Astrocyte (in vitro differentiated cells and primary cell): ENCODE data around the gene PALB2. TPM values are rescaled to one million over a fixed set of nuclear protein-coding genes. Genes with fewer than 3 reads are reported as not detected.

Experiments
- DNase-seq: peaks from one replicate; pipeline ENCODE4 v3.0.0-alpha.2; 2010; ENCODE audit warnings: low read depth
- FAIRE-seq: peaks from 2 replicates; lab custom pipeline; 2011; peaks lifted over from hg19 to GRCh38; lab: Jason Lieb, UNC
- H2AFZ ChIP-seq: 2 replicates; pipeline ENCODE4 v1.6.0; 2012; ENCODE audit warnings: low read depth, low read length, inconsistent platforms
- H3K27ac ChIP-seq: 2 replicates; pipeline ENCODE4 v1.5.1; 2011; ENCODE audit warnings: low read depth, low read length, inconsistent platforms
- H3K27me3 ChIP-seq: 2 replicates; pipeline ENCODE4 v1.6.0; 2011; ENCODE audit warnings: low read length, inconsistent platforms; ENCODE audit not compliant: insufficient read depth
- H3K36me3 ChIP-seq: 2 replicates; pipeline ENCODE4 v1.5.1; 2011; ENCODE audit warnings: low read length, inconsistent platforms; ENCODE audit not compliant: insufficient read depth
- H3K4me1 ChIP-seq: 2 replicates; pipeline ENCODE4 v1.5.1; 2011; ENCODE audit warnings: low read length, inconsistent platforms; ENCODE audit not compliant: insufficient read depth
- H3K4me2 ChIP-seq: 2 replicates; pipeline ENCODE4 v1.6.0; 2012; ENCODE audit warnings: low read length, inconsistent platforms
- H3K4me3 ChIP-seq: 2 replicates; pipeline ENCODE4 v1.5.1; 2011; ENCODE audit warnings: low read depth, mild to moderate bottlenecking, low read length, inconsistent platforms; ENCODE audit not compliant: insufficient read depth
- H3K79me2 ChIP-seq: 2 replicates; pipeline ENCODE4 v1.6.0; 2012; ENCODE audit warnings: mild to moderate bottlenecking, low read length, inconsistent platforms; ENCODE audit not compliant: insufficient read depth
- H3K9ac ChIP-seq: 2 replicates; pipeline ENCODE4 v1.6.0; 2012; ENCODE audit warnings: mild to moderate bottlenecking, low read length, inconsistent platforms
- H3K9me3 ChIP-seq: 2 replicates; pipeline ENCODE4 v1.5.1; 2012; ENCODE audit warnings: low read depth, mild to moderate bottlenecking, low read length, inconsistent platforms; ENCODE audit not compliant: insufficient read depth
- H4K20me1 ChIP-seq: 2 replicates; pipeline ENCODE4 v1.6.0; 2012; ENCODE audit warnings: low read length, inconsistent platforms; ENCODE audit not compliant: insufficient read depth
- H3K27ac Mint-ChIP-seq: one replicate; pipeline ENCODE4 v1.8.0; 2021; ENCODE audit warnings: mild to moderate bottlenecking, mixed read lengths; ENCODE audit not compliant: unreplicated experiment
- H3K27me3 Mint-ChIP-seq: one replicate; pipeline ENCODE4 v1.8.0; 2021; ENCODE audit warnings: low read depth, mixed read lengths; ENCODE audit not compliant: unreplicated experiment
- H3K36me3 Mint-ChIP-seq: one replicate; pipeline ENCODE4 v1.8.0; 2021; ENCODE audit warnings: low read depth, mixed read lengths; ENCODE audit not compliant: unreplicated experiment
- H3K4me1 Mint-ChIP-seq: one replicate; pipeline ENCODE4 v1.8.0; 2021; ENCODE audit warnings: low read depth, mixed read lengths; ENCODE audit not compliant: unreplicated experiment
- H3K4me3 Mint-ChIP-seq: one replicate; pipeline ENCODE4 v1.8.0; 2021; ENCODE audit warnings: mild to moderate bottlenecking, moderate library complexity, mixed read lengths; ENCODE audit not compliant: unreplicated experiment
- H3K9me3 Mint-ChIP-seq: one replicate; pipeline ENCODE4 v1.8.0; 2021; ENCODE audit warnings: mild to moderate bottlenecking, mixed read lengths; ENCODE audit not compliant: unreplicated experiment
- CTCF ChIP-seq: IDR thresholded peaks from 2 replicates; pipeline ENCODE4 v1.5.1; 2011; ENCODE audit warnings: low read depth, mild to moderate bottlenecking, inconsistent platforms, low read length, moderate library complexity; ENCODE audit not compliant: insufficient read depth
- EZH2 ChIP-seq: IDR thresholded peaks from 2 replicates; pipeline ENCODE4 v1.6.1; 2012; ENCODE audit warnings: mild to moderate bottlenecking, low read length, inconsistent platforms; ENCODE audit not compliant: insufficient read depth
- total RNA-seq: library from RNA; stranded (reverse); gene quantifications from 2 replicates; pipeline ENCODE4 v1.2.1, GENCODE V29; 2021

PALB2 gene
- total RNA-seq, 1 donor from 2014 or later, result 12.8 TPM

GRCh38 chr16:23687034-23687808 lies 46.1 kb upstream of the PALB2 start:
- Histone ChIP-seq H3K27me3 (no peaks in the 10 kb centered on the region), H3K36me3 (peaks cover 61% of the 10 kb centered on the region), H3K4me3 (no peak overlapping the region), H3K9ac (no peak overlapping the region), H3K27ac (no peak overlapping the region), H3K4me1 (no peaks in the 10 kb centered on the region), H3K9me3 (no peaks in the 10 kb centered on the region), H3K4me2 (no peak overlapping the region), H3K79me2 (peaks cover 36% of the 10 kb centered on the region), H4K20me1 (peaks cover 27% of the 10 kb centered on the region), H2AFZ (no peak overlapping the region)
- Mint-ChIP-seq H3K36me3 (peaks cover 19% of the 10 kb centered on the region), H3K27me3 (no peaks in the 10 kb centered on the region), H3K9me3 (no peaks in the 10 kb centered on the region), H3K27ac (no peak overlapping the region), H3K4me1 (no peaks in the 10 kb centered on the region), H3K4me3 (no peak overlapping the region)
- DNase-seq (no peak), FAIRE-seq (no peak)
- TF ChIP-seq CTCF (no peak), EZH2 (no peak)

DNA sequence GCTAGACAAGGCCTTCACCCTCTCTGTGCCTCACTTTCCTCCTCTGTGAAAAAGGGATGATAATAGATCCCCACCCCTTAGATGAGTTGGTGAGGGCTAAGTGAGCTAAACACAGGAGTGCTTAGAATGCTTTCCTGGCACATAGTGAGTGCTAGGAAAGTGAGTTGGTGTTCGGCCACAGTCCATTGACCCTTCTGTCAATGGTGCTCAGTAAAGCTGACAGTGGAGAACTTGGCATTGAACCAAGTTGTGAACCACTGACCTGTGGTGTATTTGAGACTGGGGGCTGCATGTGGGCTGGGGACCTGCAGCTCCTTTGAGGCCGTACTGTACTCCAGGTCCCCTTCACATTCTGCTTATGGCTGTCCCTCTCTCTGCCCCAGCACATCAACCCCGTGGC lies 42.4 kb upstream of the PALB2 start:
- H3K36me3 ChIP-seq, result peaks cover 47% of the 10 kb centered on the region
- DNase-seq (no peak), FAIRE-seq (no peak)
- H3K4me3 ChIP-seq, result no peak overlapping the region
- H3K27me3 ChIP-seq, result no peaks in the 10 kb centered on the region
- no peaks in the 10 kb centered on the region for H3K9me3 ChIP-seq
- H2AFZ ChIP-seq, result no peak overlapping the region
- peaks cover 17% of the 10 kb centered on the region for H3K36me3 Mint-ChIP-seq
- H3K9ac ChIP-seq, result no peak overlapping the region
- peaks cover 9% of the 10 kb centered on the region for H3K4me1 Mint-ChIP-seq
- H3K79me2 ChIP-seq, result peaks cover 72% of the 10 kb centered on the region
- no peak overlapping the region for H3K27ac Mint-ChIP-seq
- H3K4me3 Mint-ChIP-seq, result no peak overlapping the region
- no peak overlapping the region for H3K4me2 ChIP-seq
- peaks cover 59% of the 10 kb centered on the region for H4K20me1 ChIP-seq
- TF ChIP-seq CTCF (no peak), EZH2 (no peak)
- no peaks in the 10 kb centered on the region for H3K9me3 Mint-ChIP-seq
- H3K4me1 ChIP-seq, result peaks cover 19% of the 10 kb centered on the region
- H3K27ac ChIP-seq, result no peak overlapping the region
- H3K27me3 Mint-ChIP-seq, result no peaks in the 10 kb centered on the region

DNA sequence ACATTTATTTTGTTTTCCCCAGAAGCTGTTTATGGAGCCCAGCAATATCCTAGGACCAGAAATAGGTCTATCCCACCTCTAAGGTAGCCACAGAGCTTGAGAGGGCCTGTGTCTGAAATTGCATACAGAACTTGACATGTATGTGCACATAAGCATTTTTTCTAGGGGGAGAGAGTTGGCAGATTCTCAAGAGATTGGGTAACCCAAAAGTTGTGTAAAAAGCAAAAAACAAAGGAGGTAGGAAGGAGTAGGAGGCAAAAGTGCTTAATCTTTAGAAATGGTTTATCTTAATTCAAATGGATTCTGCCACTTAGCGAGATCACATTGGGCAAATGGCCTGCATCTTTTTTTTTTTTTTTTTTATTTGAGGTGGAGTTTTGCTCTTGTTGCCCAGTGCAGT lies 41.1 kb upstream of the PALB2 start:
- Mint-ChIP-seq H3K4me3 (no peak overlapping the region), H3K36me3 (peaks cover 7% of the 10 kb centered on the region), H3K27me3 (no peaks in the 10 kb centered on the region), H3K4me1 (peaks cover 9% of the 10 kb centered on the region), H3K27ac (no peak overlapping the region), H3K9me3 (no peaks in the 10 kb centered on the region)
- no peak overlapping the region for H3K4me3 ChIP-seq
- no peaks in the 10 kb centered on the region for H3K27me3 ChIP-seq
- peaks cover 67% of the 10 kb centered on the region for H3K79me2 ChIP-seq
- H3K27ac ChIP-seq, result no peak overlapping the region
- H3K9ac ChIP-seq, result no peak overlapping the region
- H3K9me3 ChIP-seq, result no peaks in the 10 kb centered on the region
- no peak overlapping the region for H2AFZ ChIP-seq
- DNase-seq (no peak), FAIRE-seq (no peak)
- H4K20me1 ChIP-seq, result peaks cover 47% of the 10 kb centered on the region
- H3K4me2 ChIP-seq, result no peak overlapping the region
- TF ChIP-seq EZH2 (no peak), CTCF (no peak)
- peaks cover 23% of the 10 kb centered on the region for H3K4me1 ChIP-seq
- H3K36me3 ChIP-seq, result peaks cover 36% of the 10 kb centered on the region
